Skeletal muscle tissue (tissue), 4 donors: ENCODE results near the gene CCDC144A. TPM values are rescaled to one million over a fixed set of nuclear protein-coding genes. Genes with fewer than 3 reads are reported as not detected.
"Not testable (repeated sequence)": the region's sequence is repeated elsewhere in the genome, so short reads cannot be mapped to it uniquely, and the experiment has no call there.

Experiments
- H3K27ac ChIP-seq: one replicate; pipeline ENCODE4 v1.7.0; 2013; ENCODE audit warnings: mild to moderate bottlenecking, low read depth, low read length, inconsistent platforms
- H3K27me3 ChIP-seq, 3 donors: one replicate each; pipeline ENCODE4 v1.7.0; 2013; ENCODE audit warnings: low read length in 3 of 3; ENCODE audit not compliant: control insufficient read depth in 3 of 3, insufficient read depth in 3 of 3
- H3K36me3 ChIP-seq, 3 donors: one replicate each; pipeline ENCODE4 v1.7.0; 2013; ENCODE audit warnings: low read length in 3 of 3; ENCODE audit not compliant: control insufficient read depth in 3 of 3, insufficient read depth in 3 of 3
- H3K4me1 ChIP-seq, 3 donors: one replicate each; pipeline ENCODE4 v1.7.0; 2013; ENCODE audit warnings: low read length in 3 of 3, mild to moderate bottlenecking in 3 of 3; ENCODE audit not compliant: control insufficient read depth in 3 of 3, insufficient read depth in 3 of 3
- H3K4me3 ChIP-seq, 3 donors: one replicate each; pipeline ENCODE4 v1.7.0; 2013; ENCODE audit warnings: low read length in 3 of 3
- H3K9ac ChIP-seq, 3 donors: one replicate each; pipeline ENCODE4 v1.7.0; 2013; ENCODE audit warnings: low read length in 3 of 3, mild to moderate bottlenecking in 3 of 3, moderate library complexity in 2 of 3, low read depth in 1 of 3
- H3K9me3 ChIP-seq, 3 donors: one replicate each; pipeline ENCODE4 v1.7.0; 2013; ENCODE audit warnings: low read length in 3 of 3; ENCODE audit not compliant: control insufficient read depth in 3 of 3
- total RNA-seq: library from RNA; depleted of rRNA; stranded (reverse); fragments of >200 nt; gene quantifications from one replicate; pipeline ENCODE4 v1.2.3, GENCODE V29; 2014
- donor health status: Osteomylitis.

CCDC144A gene
- total RNA-seq, 1 donor from 2014 or later = 8.9 TPM

DNA sequence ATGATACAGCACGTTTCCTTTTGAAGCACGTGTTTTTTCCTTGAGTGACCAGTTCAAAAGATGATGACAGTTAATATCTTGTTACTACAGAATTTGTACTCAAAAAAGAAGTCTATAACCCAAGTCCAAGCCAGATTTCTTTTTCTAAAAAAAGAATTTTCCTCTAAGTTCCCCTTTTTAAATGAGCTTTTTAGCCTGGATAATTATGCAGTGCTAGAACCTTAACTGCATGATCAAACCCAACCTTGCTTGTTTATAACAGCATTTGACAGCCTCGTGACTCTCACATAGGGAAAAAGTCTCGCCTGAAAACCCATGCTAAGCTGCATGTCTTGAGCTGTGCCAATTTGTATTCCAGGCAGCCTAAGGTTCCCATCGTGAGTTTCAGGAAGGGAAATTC, 104.2 kb downstream of the CCDC144A start:
- not testable (repeated sequence) for H3K4me1 ChIP-seq, H3K27me3 ChIP-seq, H3K36me3 ChIP-seq, H3K27ac ChIP-seq, H3K9me3 ChIP-seq, H3K4me3 ChIP-seq, H3K9ac ChIP-seq

DNA sequence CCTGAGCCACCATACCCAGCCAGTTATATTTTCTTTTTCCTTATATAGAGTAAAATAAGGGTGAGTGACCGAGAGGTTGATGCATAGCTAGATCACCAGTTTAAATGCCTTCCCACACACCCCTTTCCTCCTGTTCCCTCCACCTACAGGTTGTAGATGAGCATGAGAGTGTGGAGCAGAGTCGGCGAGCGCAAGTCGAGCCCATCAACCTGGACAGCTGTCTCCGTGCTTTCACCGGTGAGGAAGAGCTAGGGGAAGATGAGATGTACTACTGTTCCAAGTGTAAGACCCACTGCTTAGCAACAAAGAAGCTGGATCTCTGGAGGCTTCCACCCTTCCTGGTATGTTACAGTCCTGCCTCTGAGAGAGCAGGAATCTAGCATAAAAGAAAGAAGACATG, 105.9 kb downstream of the CCDC144A start:
- H3K9me3 ChIP-seq, H3K27me3 ChIP-seq, H3K27ac ChIP-seq, H3K36me3 ChIP-seq, H3K4me1 ChIP-seq, H3K4me3 ChIP-seq, H3K9ac ChIP-seq: not testable (repeated sequence)

DNA sequence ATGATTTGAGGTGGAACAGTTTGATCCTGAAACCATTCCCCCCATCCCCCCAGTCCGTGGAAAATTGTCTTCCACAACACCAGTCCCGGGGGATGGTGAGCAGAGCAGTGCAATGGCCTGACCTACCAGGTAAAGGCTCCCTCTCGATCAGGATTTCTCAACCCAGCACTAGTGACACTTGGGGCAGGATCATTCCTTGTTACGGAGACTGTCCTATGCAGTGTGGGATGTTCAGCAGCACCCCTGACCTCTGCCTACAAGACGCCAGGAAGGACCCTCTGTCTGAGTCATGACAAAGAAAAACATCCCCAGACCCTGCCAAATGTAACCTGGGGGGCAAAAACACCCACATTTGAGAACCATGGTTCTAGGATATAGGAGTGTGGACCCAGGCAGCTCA, 114.8 kb downstream of the CCDC144A start:
- not testable (repeated sequence) for H3K27me3 ChIP-seq, H3K4me1 ChIP-seq, H3K9ac ChIP-seq, H3K9me3 ChIP-seq, H3K4me3 ChIP-seq, H3K36me3 ChIP-seq, H3K27ac ChIP-seq

DNA sequence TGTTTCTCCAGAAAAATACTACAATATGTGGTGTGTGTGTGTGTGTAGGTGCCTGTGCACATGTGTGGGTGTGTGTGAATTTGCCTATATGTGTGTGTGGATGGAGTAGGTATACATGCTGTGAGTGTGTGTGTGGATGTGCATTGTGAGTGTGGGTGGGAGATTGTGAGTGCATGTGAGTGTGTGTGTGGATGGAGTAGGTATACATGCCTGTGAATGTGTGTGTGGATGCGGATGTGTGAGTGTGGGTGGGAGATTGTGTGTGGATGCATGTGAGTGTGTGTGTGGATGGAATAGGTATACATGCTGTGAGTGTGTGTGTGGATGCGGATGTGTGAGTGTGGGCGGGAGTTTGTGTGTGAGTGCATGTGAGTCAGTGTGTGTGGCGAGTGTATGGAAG, 116.6 kb downstream of the CCDC144A start:
- not testable (repeated sequence) for H3K27me3 ChIP-seq, H3K36me3 ChIP-seq, H3K4me1 ChIP-seq, H3K27ac ChIP-seq, H3K9ac ChIP-seq, H3K4me3 ChIP-seq, H3K9me3 ChIP-seq

DNA sequence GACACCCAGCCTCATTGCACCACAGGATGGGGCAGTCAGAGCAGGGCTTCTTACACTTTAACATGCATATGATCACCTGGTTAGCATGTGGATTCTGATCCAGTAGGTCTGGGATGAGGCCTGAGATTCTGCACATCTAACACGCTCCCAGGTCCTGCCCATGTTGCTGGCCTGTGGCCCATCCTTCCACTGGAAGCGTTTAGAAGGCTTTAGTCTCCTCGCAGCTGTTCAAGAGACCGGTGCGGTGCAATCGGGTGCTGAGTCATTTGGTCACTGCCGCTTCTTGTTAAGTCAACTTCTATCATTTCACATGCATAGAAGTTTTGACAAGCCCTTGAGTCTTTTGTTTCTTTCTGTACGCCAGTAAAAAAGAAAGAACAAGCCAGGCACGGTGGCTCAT, 117.6 kb downstream of the CCDC144A start:
- H3K27ac ChIP-seq, H3K9ac ChIP-seq, H3K27me3 ChIP-seq, H3K9me3 ChIP-seq, H3K4me1 ChIP-seq, H3K36me3 ChIP-seq, H3K4me3 ChIP-seq: not testable (repeated sequence)

DNA sequence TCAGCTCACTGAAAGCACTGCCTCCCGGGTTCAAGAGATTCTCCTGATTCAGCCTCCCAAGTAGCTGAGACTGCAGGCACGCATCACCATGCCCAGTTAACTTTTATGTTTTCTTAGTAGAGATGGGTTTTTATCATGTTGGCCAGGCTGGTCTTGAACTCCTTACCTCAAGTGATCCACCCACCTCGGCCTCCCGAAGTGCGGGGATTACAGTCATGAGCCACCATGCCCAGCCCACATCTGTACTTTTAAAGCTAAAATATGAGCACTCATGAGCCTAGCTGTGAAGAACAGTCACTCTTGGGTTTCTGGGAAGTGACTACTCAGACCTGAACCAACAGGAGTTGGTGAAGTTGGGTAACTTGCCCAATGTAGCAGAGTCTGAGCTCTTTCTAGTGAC, 120.2 kb downstream of the CCDC144A start:
- not testable (repeated sequence) for H3K27me3 ChIP-seq, H3K36me3 ChIP-seq, H3K27ac ChIP-seq, H3K9me3 ChIP-seq, H3K9ac ChIP-seq, H3K4me1 ChIP-seq, H3K4me3 ChIP-seq

DNA sequence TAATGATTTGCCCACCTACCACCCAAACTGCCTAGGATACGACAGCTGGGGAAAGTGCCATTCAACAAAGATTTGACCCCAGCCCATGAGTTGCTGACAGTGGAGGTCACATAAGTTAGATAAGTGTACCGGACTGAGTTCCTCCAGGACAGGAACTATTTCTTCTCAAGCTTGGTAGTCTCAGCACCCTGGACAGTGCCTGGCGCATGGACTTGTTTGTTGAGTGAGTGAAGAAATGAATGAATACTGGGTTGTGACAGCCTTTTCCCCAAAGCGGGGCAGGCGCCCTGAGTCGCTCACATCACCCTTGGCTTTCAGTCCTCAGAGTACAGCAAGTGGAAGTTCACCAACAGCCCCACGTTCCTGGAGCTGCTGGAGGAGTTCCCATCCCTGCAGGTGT, 122.1 kb downstream of the CCDC144A start:
- not testable (repeated sequence) for H3K9me3 ChIP-seq, H3K4me3 ChIP-seq, H3K4me1 ChIP-seq, H3K36me3 ChIP-seq, H3K27me3 ChIP-seq, H3K27ac ChIP-seq, H3K9ac ChIP-seq

DNA sequence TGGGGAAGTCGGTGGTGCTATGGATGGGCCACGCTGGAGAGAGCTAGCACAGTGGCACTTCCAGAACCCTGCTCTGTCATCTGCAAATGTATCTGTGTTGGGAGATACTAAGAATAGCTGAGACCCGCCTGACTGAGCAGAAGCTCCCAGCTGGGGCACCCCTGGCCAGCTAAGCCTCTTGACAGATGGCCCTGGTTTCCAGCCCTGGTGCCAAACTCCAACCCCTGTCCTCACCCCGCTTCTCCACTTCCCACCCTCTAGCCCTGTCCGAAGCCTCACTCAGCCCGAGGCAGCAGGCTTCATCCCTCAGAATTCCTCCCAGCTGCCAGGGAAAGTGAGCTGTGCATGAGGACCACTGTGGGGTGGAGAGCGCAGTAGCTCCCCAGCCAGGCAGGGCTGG, 124.4 kb downstream of the CCDC144A start:
- no peak overlapping the region for H3K27ac ChIP-seq
- H3K9ac ChIP-seq = peak overlapping the region in 1 of 3 donors; percentile 8
- H3K27me3 ChIP-seq = peaks cover 0 to 6% (median 2%) of the 10 kb centered on the region in 3 donors
- H3K4me3 ChIP-seq = peak overlapping the region in 1 of 3 donors; percentile 29
- H3K4me1 ChIP-seq = peaks cover 8 to 15% (median 12%) of the 10 kb centered on the region in 3 donors
- peaks cover 0 to 3% (median 0%) of the 10 kb centered on the region in 3 donors for H3K9me3 ChIP-seq
- no peaks in the 10 kb centered on the region for H3K36me3 ChIP-seq

DNA sequence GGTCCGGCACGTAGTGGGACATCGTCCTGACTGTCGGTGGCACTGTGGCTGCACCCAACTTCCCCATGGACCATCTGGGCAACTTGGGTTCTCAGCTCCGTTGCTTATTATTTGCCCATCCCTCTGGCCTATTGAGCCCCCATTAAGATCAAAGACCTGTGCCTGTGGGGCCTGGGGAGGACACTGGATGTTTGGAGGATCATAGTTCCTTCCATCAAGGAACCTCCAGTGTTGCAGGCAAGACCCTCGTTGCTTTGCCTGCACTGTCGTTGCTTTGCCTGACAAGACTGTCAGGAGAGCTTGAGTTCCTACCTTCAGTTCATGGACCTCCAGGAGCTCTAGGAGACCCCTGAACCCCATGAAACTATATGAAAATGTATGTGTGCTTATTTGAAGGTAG, 127.2 kb downstream of the CCDC144A start:
- Histone ChIP-seq H3K36me3 (no peaks in the 10 kb centered on the region), H3K9me3 (peaks cover 0 to 3% (median 0%) of the 10 kb centered on the region in 3 donors), H3K27ac (no peak overlapping the region), H3K4me3 (no peak overlapping the region), H3K27me3 (peaks cover 0 to 6% (median 0%) of the 10 kb centered on the region in 3 donors), H3K4me1 (peaks cover 25 to 34% (median 26%) of the 10 kb centered on the region in 3 donors), H3K9ac (no peak overlapping the region)

DNA sequence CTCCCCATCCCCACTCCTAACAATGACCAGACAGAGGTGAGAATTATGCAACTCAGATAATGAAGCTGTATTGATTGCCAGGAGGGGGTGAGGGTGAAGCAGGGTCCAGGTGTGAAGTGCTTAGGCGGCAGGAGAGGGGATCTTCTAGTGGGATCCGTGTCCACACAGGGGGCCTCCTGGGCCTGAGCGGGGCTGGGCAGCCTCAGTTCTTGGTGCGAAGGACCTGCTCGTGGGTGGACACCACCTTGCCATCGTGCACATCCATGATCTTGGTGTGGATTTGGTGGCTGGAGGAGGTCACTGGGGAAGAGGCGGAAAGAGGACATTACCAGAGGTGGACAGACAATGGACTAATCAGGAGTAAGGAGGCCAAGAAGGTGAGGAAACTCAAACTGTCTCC, 127.9 kb downstream of the CCDC144A start:
- H3K4me1 ChIP-seq = peaks cover 25 to 34% (median 26%) of the 10 kb centered on the region in 3 donors
- not testable (repeated sequence) for H3K36me3 ChIP-seq, H3K27me3 ChIP-seq, H3K4me3 ChIP-seq, H3K27ac ChIP-seq, H3K9me3 ChIP-seq, H3K9ac ChIP-seq

DNA sequence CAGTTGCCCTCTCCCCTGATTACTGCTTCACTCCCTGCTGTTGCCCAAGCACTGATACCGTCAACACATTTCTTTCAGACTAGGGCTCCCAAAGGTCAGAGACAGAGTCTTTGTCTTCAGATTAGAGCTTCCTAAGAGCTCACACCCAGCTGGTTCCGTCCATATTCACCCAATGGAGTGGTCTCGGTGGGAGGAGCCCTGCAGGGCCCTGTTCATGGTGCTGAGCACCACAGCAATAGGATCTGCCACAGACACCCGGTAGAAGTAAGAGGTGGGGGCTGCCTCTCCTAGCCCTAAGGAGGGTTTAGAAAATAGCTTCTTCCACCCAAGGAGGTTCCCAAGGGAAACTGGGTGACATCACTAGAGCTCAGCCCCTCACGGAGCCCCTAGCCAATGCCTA, 128.3 kb downstream of the CCDC144A start:
- Histone ChIP-seq H3K36me3 (no peaks in the 10 kb centered on the region), H3K4me3 (no peak overlapping the region), H3K27me3 (peaks cover 0 to 6% (median 0%) of the 10 kb centered on the region in 3 donors), H3K9me3 (peaks cover 0 to 3% (median 0%) of the 10 kb centered on the region in 3 donors), H3K27ac (no peak overlapping the region), H3K4me1 (peaks cover 25 to 34% (median 26%) of the 10 kb centered on the region in 3 donors), H3K9ac (no peak overlapping the region)
